Fibroblast of villous mesenchyme (primary cell): ENCODE results near the gene LRFN2. TPM values are rescaled to one million over a fixed set of nuclear protein-coding genes. Genes with fewer than 3 reads are reported as not detected.

Experiments
- DNase-seq: peaks from one replicate; pipeline ENCODE4 v3.0.0-alpha.2; 2010; ENCODE audit warnings: low read depth
- H3K4me3 ChIP-seq: 2 replicates; pipeline ENCODE4 v1.5.1; 2011; ENCODE audit warnings: low read depth, mild to moderate bottlenecking, low read length
- total RNA-seq: library from RNA; depleted of rRNA; stranded (reverse); fragments of >200 nt; gene quantifications from 2 replicates; pipeline ENCODE4 v1.2.3, GENCODE V29; 2012
- TF ChIP-seq, protein P1 (sequence below): IDR thresholded peaks from 2 replicates; pipeline ENCODE4 v1.5.1; 2012; ENCODE audit warnings: low read depth, mild to moderate bottlenecking, low read length; ENCODE audit not compliant: insufficient read depth

Gene LRFN2
- total RNA-seq, 1 donor = not detected

DNA sequence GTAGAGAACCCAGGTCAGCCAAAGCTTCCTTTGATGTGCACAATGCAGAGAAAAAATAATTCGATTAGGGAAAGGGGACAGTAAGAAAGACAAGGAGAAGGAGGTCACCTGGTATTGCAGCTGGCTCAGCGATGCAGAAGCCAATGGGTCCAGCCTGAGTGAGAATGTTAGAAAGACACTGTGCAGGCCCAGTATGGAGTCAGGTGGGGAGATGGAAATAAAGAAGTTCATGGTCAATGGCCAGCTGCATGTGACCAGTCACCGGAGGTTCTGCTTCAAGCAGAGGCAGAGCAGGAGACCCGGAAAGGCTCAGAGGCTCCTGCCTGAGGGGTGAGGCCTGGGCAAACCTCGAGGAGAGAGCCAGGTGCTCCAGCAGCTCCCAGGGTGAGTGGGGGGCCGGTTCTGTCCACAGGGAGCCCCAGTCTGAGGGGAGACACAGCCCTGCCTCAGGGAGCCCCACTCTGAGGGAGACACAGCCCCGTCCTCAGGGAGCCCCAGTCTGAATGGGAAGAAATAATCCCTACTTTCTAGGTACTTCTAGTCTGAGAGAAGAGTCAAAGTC is 51.3 kb downstream of the LRFN2 start:
- TF ChIP-seq, protein P1, sequence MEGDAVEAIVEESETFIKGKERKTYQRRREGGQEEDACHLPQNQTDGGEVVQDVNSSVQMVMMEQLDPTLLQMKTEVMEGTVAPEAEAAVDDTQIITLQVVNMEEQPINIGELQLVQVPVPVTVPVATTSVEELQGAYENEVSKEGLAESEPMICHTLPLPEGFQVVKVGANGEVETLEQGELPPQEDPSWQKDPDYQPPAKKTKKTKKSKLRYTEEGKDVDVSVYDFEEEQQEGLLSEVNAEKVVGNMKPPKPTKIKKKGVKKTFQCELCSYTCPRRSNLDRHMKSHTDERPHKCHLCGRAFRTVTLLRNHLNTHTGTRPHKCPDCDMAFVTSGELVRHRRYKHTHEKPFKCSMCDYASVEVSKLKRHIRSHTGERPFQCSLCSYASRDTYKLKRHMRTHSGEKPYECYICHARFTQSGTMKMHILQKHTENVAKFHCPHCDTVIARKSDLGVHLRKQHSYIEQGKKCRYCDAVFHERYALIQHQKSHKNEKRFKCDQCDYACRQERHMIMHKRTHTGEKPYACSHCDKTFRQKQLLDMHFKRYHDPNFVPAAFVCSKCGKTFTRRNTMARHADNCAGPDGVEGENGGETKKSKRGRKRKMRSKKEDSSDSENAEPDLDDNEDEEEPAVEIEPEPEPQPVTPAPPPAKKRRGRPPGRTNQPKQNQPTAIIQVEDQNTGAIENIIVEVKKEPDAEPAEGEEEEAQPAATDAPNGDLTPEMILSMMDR = no peak
- DNase-seq = no peak

GRCh38 chr6:40535110-40535818 is 51.9 kb downstream of the LRFN2 start:
- DNase-seq = no peak
- H3K4me3 ChIP-seq = no peak overlapping the region
- TF ChIP-seq, protein P1 = no peak

More for the DNA sequence above, 51.3 kb downstream of the LRFN2 start:
- H3K4me3 ChIP-seq = no peak overlapping the region

GRCh38 chr6:40532349-40533000 is 54.7 kb downstream of the LRFN2 start:
- DNase-seq = no peak
- no peak overlapping the region for H3K4me3 ChIP-seq
- TF ChIP-seq, protein P1 = no peak

DNA sequence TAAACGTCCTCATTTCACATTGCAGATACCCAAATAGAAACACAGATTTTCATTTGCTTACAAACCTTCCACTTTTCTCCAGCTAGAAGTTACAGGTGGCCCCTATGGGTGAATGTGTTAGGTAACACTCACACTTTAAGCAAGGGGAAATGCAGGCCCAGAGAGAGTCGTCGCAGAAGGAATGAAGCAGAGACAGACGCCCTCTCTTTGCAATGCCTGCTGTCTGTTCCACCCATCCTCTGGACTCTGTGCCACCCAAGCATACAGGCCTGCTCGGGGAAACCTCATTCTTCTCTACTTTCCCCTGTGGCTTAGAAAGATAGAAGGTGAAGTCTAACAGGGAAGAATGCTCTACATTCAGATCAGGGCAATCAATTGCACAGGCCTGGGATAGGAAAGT is 57.2 kb downstream of the LRFN2 start:
- no peak for DNase-seq
- TF ChIP-seq, protein P1 = no peak
- no peak overlapping the region for H3K4me3 ChIP-seq

- no peak overlapping the region for H3K4me3 ChIP-seq
- no peak for DNase-seq
- TF ChIP-seq, protein P1 = no peak
Measured at GRCh38 chr6:40529040-40529439, 58.1 kb downstream of the LRFN2 start.

- TF ChIP-seq, protein P1 = no peak
- no peak overlapping the region for H3K4me3 ChIP-seq
- no peak for DNase-seq
Measured at GRCh38 chr6:40528051-40528450, 59.1 kb downstream of the LRFN2 start.
